SK-N-SH (cell line): ENCODE data around the gene IGF1R. TPM values are rescaled to one million over a fixed set of nuclear protein-coding genes. Genes with fewer than 3 reads are reported as not detected.

Source experiments
- CTCF ChIA-PET: fragments of 300-600, 350-600 bp; formaldehyde crosslinking; extraction: SDS; loops from one replicate; lab custom pipeline; 2021; lab: Yijun Ruan, JAX
- POLR2A ChIA-PET: fragments of 350-600 bp; sonication (Branson Sonifier 250); formaldehyde crosslinking; extraction: SDS; loops from one replicate; lab custom pipeline; 2020; ENCODE audit warnings: antibody characterized with exemption, inconsistent platforms; lab: Yijun Ruan, JAX
- DNase-seq: peaks from one replicate; pipeline ENCODE4 v3.0.0; 2012
- H2AFZ ChIP-seq: fragments of 200-600 bp; sonication (generic); 2 replicates; pipeline ENCODE4 v1.8.1; 2016; ENCODE audit warnings: antibody characterized with exemption, mild to moderate bottlenecking, low read depth
- H3F3A ChIP-seq: fragments of 200-600 bp; sonication (generic); replicated peaks from 2 replicates; pipeline ENCODE3; 2016; ENCODE audit warnings: antibody characterized with exemption, mild to moderate bottlenecking; ENCODE audit not compliant: insufficient read depth
- H3K27ac ChIP-seq, 2 experiments: fragments of 200-500 bp in 1 of 2; fragments of 200-600 bp in 1 of 2; sonication (Bioruptor generic) in 1 of 2; sonication (generic), shearing (Covaris generic) in 1 of 2; 2 replicates each; pipeline versions ENCODE4 v1.5.1 to v1.6.1; 2014 to 2016; ENCODE audit warnings: low read depth in 2 of 2, inconsistent platforms in 1 of 2, low read length in 1 of 2, mild to moderate bottlenecking in 1 of 2, mixed read lengths in 1 of 2
- H3K27me3 ChIP-seq: fragments of 200-600 bp; sonication (generic), shearing (Covaris generic); 2 replicates; pipeline ENCODE4 v1.6.1; 2016; ENCODE audit warnings: mixed run types; ENCODE audit not compliant: insufficient read depth
- H3K36me3 ChIP-seq, 2 experiments: fragments of 200-500 bp in 1 of 2; fragments of 200-600 bp in 1 of 2; sonication (Bioruptor generic) in 1 of 2; sonication (generic) in 1 of 2; replicated peaks in 1 of 2; 2 replicates each; pipeline versions ENCODE3 to v1.5.1; 2014 to 2016; ENCODE audit warnings: low read length in 1 of 2, mild to moderate bottlenecking in 1 of 2; ENCODE audit not compliant: insufficient read depth in 2 of 2, control insufficient read depth in 1 of 2
- H3K4me1 ChIP-seq, 2 experiments: fragments of 200-500 bp in 1 of 2; fragments of 200-600 bp in 1 of 2; sonication (Bioruptor generic) in 1 of 2; sonication (generic), shearing (Covaris generic) in 1 of 2; 2 replicates each; pipeline versions ENCODE4 v1.5.1 to v1.6.1; 2014 to 2016; ENCODE audit warnings: low read depth in 1 of 2, low read length in 1 of 2, mixed run types in 1 of 2; ENCODE audit not compliant: insufficient read depth in 2 of 2, control insufficient read depth in 1 of 2
- H3K4me2 ChIP-seq: fragments of 200-600 bp; sonication (generic), shearing (Covaris generic); 2 replicates; pipeline ENCODE4 v1.6.1; 2017; ENCODE audit warnings: mixed run types
- H3K4me3 ChIP-seq, 2 experiments: fragments of 200-500 bp in 1 of 2; fragments of 200-600 bp in 1 of 2; sonication (Bioruptor generic) in 1 of 2; sonication (generic), shearing (Covaris generic) in 1 of 2; 2 replicates each; pipeline versions ENCODE4 v1.5.1 to v1.8.1; 2014 to 2016; ENCODE audit warnings: low read depth in 2 of 2, inconsistent platforms in 1 of 2, low read length in 1 of 2, mild to moderate bottlenecking in 1 of 2, mixed read lengths in 1 of 2, moderate library complexity in 1 of 2
- H3K79me2 ChIP-seq: fragments of 200-600 bp; sonication (generic); 2 replicates; pipeline ENCODE4 v1.8.1; 2017; ENCODE audit warnings: mild to moderate bottlenecking; ENCODE audit not compliant: insufficient read depth
- H3K9ac ChIP-seq: fragments of 200-600 bp; sonication (generic); 2 replicates; pipeline ENCODE4 v1.6.1; 2017; ENCODE audit warnings: mixed run types
- H3K9me2 ChIP-seq: fragments of 200-600 bp; sonication (generic); 2 replicates; pipeline ENCODE4 v1.6.1; 2017; ENCODE audit warnings: mixed run types
- H3K9me3 ChIP-seq: fragments of 200-600 bp; sonication (generic); 2 replicates; pipeline ENCODE4 v1.6.1; 2017; ENCODE audit warnings: mixed run types, mild to moderate bottlenecking, moderate library complexity
- H4K20me1 ChIP-seq: fragments of 200-600 bp; sonication (generic); 2 replicates; pipeline ENCODE4 v1.6.1; 2017; ENCODE audit warnings: mild to moderate bottlenecking, mixed run types; ENCODE audit not compliant: insufficient read depth
- EP300 ChIP-seq, 2 experiments: IDR thresholded peaks; 2 replicates each; pipeline versions ENCODE4 v1.4.0 to v1.6.1; 2012; ENCODE audit warnings: borderline replicate concordance in 1 of 2, low read depth in 1 of 2, low read length in 1 of 2
- EZH2phosphoT487 ChIP-seq: fragments of 200-600 bp; sonication (generic); IDR thresholded peaks from 2 replicates; pipeline ENCODE4 v1.6.1; 2017; ENCODE audit warnings: low read depth, mixed run types, mild to moderate bottlenecking, antibody characterized with exemption, moderate library complexity, borderline replicate concordance
- FOXJ3 ChIP-seq: sonication (generic); formaldehyde crosslinking; IDR thresholded peaks from 2 replicates; pipeline ENCODE4 v1.5.1; 2020; ENCODE audit warnings: mild to moderate bottlenecking, missing genetic modification reagents
- FOXM1 ChIP-seq: IDR thresholded peaks from 2 replicates; pipeline ENCODE4 v1.4.0; 2012; ENCODE audit warnings: low read depth, mild to moderate bottlenecking
- MEF2A ChIP-seq: IDR thresholded peaks from 2 replicates; pipeline ENCODE4 v1.4.0; 2012; ENCODE audit warnings: low read depth, borderline replicate concordance
- MXI1 ChIP-seq: IDR thresholded peaks from 2 replicates; pipeline ENCODE4 v1.6.1; 2012; ENCODE audit warnings: mild to moderate bottlenecking, low read depth, low read length, improper control_type of control experiment
- NFIC ChIP-seq: IDR thresholded peaks from 2 replicates; pipeline ENCODE4 v1.4.0; 2012; ENCODE audit warnings: borderline replicate concordance
- RAD21 ChIP-seq: IDR thresholded peaks from 2 replicates; pipeline ENCODE4 v1.6.1; 2012; ENCODE audit warnings: mild to moderate bottlenecking, low read length
- RCOR1 ChIP-seq: fragments of 150-350 bp; IDR thresholded peaks from 2 replicates; pipeline ENCODE4 v1.6.1; 2017; ENCODE audit warnings: antibody characterized with exemption, low read length
- RXRA ChIP-seq: IDR thresholded peaks from 2 replicates; pipeline ENCODE4 v1.4.0; 2012; ENCODE audit warnings: low read depth, mild to moderate bottlenecking, borderline replicate concordance
- SIN3A ChIP-seq: IDR thresholded peaks from 2 replicates; pipeline ENCODE4 v1.6.1; 2012; ENCODE audit warnings: low read depth, mild to moderate bottlenecking, low read length, moderate library complexity, borderline replicate concordance
- TAF1 ChIP-seq: IDR thresholded peaks from 2 replicates; pipeline ENCODE4 v1.6.1; 2012; ENCODE audit warnings: low read depth, mild to moderate bottlenecking, low read length, moderate library complexity, borderline replicate concordance
- WGBS: methylation state at CpG from one replicate; pipeline ENCODE4 v1.1.6; 2017; ENCODE audit warnings: low lambda C conversion rate; 5-methylcytosine and 5-hydroxymethylcytosine counted together
- polyA plus RNA-seq, 3 experiments: library from polyadenylated mRNA; depleted of rRNA; stranded (reverse); fragments of >200 nt; gene quantifications; 2 replicates each; pipeline ENCODE4 v1.2.3, GENCODE V29; 2012
- TF ChIP-seq, protein P1 (sequence below): IDR thresholded peaks from 2 replicates; pipeline ENCODE4 v1.4.0; 2012; ENCODE audit warnings: low read depth
- TF ChIP-seq, protein P2 (sequence below): fragments of 200-600 bp; sonication (generic); IDR thresholded peaks from 2 replicates; pipeline ENCODE4 v1.6.1; 2017; ENCODE audit warnings: antibody characterized with exemption, mild to moderate bottlenecking, moderate library complexity
- TF ChIP-seq, protein P3 (sequence below): IDR thresholded peaks from 2 replicates; pipeline ENCODE4 v1.4.0; 2012; ENCODE audit warnings: low read depth, borderline replicate concordance
- TF ChIP-seq, protein P4 (sequence below): IDR thresholded peaks from 2 replicates; pipeline ENCODE4; 2012
- TF ChIP-seq, protein P5 (sequence below): IDR thresholded peaks from 2 replicates; pipeline ENCODE4 v1.4.0; 2012; ENCODE audit warnings: low read depth, borderline replicate concordance
- TF ChIP-seq, protein P6 (sequence below): fragments of 150-350 bp; IDR thresholded peaks from 2 replicates; pipeline ENCODE4 v1.6.1; 2017; ENCODE audit warnings: antibody characterized with exemption, low read length, low read depth, borderline replicate concordance

IGF1R gene
- polyA plus RNA-seq, 1 of the 3 experiments (the other 2 are of a cell fraction), result 9.5 TPM

DNA sequence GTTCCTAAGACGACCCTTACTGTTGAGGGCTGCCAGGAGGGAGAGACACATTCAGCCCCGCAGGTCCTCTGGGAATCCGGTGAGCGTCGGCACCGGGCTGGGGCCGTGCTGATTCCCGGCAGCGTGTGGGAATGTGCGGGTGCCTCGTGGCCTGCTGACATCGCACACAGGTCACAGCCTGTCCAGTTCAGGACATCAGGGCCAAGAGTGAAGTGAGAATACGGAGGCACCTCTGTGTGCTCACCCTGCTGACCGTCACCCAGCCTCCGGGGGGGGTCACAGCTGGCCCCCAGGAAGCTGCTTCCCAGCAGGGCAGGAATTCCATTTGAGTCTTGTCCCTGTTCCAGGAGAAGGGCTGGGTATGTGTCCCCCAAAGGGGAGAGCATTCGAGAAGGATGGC is 305.6 kb downstream of the IGF1R start (continued):
- TF ChIP-seq EP300 (IDR thresholded peaks at IDR 0.05; ENCODE audit: borderline replicate concordance in 1 of 2, low read depth in 1 of 2, low read length in 1 of 2) (no peak), RXRA (no peak), MEF2A (no peak), FOXM1 (no peak), SIN3A (no peak), EZH2phosphoT487 (no peak), TAF1 (no peak)
- TF ChIP-seq, protein P1, sequence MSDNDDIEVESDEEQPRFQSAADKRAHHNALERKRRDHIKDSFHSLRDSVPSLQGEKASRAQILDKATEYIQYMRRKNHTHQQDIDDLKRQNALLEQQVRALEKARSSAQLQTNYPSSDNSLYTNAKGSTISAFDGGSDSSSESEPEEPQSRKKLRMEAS, result no peak
- TF ChIP-seq, protein P2, sequence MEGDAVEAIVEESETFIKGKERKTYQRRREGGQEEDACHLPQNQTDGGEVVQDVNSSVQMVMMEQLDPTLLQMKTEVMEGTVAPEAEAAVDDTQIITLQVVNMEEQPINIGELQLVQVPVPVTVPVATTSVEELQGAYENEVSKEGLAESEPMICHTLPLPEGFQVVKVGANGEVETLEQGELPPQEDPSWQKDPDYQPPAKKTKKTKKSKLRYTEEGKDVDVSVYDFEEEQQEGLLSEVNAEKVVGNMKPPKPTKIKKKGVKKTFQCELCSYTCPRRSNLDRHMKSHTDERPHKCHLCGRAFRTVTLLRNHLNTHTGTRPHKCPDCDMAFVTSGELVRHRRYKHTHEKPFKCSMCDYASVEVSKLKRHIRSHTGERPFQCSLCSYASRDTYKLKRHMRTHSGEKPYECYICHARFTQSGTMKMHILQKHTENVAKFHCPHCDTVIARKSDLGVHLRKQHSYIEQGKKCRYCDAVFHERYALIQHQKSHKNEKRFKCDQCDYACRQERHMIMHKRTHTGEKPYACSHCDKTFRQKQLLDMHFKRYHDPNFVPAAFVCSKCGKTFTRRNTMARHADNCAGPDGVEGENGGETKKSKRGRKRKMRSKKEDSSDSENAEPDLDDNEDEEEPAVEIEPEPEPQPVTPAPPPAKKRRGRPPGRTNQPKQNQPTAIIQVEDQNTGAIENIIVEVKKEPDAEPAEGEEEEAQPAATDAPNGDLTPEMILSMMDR, result no peak

DNA sequence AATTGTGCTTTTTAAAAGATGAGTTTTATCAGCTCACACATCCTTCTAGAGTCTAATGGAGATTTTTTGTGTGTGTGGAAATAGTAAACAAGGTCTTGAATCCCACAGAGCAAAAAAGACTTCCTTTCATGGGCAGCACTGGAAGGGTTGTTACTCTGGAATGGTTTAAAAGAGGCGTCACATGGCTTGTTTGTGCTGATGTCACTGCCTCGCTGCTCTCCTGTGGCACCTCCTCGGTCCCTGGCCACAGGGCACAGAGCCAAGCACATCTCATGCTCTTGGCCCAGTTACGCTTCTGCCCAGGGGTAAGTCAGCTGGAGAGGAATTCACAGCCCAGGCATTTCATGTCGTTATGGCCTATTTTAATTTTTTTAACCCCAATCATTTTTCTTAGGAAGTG is 306.1 kb downstream of the IGF1R start:
- no peak overlapping the region for H3K4me3 ChIP-seq
- H3K9me3 ChIP-seq, result no peaks in the 10 kb centered on the region
- no peaks in the 10 kb centered on the region for H3K79me2 ChIP-seq
- DNase-seq, result peak; percentile 72
- H4K20me1 ChIP-seq, result no peaks in the 10 kb centered on the region
- no peak overlapping the region for H2AFZ ChIP-seq
- TF ChIP-seq MXI1, result 0 out of 2 replicates have a peak, but pooled peaks have one; percentile 40
- TF ChIP-seq, protein P3, sequence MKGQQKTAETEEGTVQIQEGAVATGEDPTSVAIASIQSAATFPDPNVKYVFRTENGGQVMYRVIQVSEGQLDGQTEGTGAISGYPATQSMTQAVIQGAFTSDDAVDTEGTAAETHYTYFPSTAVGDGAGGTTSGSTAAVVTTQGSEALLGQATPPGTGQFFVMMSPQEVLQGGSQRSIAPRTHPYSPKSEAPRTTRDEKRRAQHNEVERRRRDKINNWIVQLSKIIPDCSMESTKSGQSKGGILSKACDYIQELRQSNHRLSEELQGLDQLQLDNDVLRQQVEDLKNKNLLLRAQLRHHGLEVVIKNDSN, result peak; percentile 8; the same call in 1 of the 2 replicates
- TF ChIP-seq NFIC, result peak; percentile 48; the same call in 1 of the 2 replicates
- no peak for TF ChIP-seq RAD21
- CTCF ChIA-PET, result no interaction called here
- POLR2A ChIA-PET, result no interaction called here
- no peaks in the 10 kb centered on the region for H3F3A ChIP-seq
- H3K9ac ChIP-seq, result no peak overlapping the region
- no peak overlapping the region for H3K4me2 ChIP-seq
- no peaks in the 10 kb centered on the region for H3K9me2 ChIP-seq
- WGBS, result 66% methylated on average over 5 of the region's 5 CpGs
- peaks cover 0 to 15% of the 10 kb centered on the region in 2 experiments; a peak in 1 of 4 replicates for H3K4me1 ChIP-seq
- no peaks in the 10 kb centered on the region for H3K27me3 ChIP-seq
- H3K36me3 ChIP-seq, result peaks cover 0 to 37% of the 10 kb centered on the region in 2 experiments
- H3K27ac ChIP-seq, result no peak overlapping the region; a peak in 1 of 4 replicates

DNA sequence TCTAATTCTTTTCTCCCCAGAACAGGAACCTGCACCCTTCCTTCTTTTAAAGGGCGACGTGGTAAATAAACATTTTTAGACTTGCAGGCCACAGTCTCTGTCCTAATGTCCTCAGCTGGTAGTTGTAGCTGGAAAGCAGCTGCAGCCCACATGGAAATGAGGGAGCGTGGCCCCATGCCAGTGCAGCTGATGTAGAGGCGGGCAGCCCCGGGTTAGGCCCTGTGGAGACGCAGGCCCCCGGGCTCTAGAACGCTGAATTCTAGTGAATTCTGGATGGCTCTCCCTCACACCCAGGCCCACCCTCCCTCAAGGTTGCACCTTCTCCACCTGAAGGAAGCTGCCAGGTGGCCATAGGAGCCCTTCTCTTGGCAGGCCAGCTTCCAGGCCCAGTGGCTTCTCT is 307.0 kb downstream of the IGF1R start:
- Histone ChIP-seq H3K9me3 (no peaks in the 10 kb centered on the region), H2AFZ (no peak overlapping the region), H3K27ac (no peak overlapping the region), H3K9me2 (no peaks in the 10 kb centered on the region), H3K79me2 (no peaks in the 10 kb centered on the region), H3K9ac (no peak overlapping the region), H3K4me2 (no peak overlapping the region), H3K4me3 (no peak overlapping the region), H3K27me3 (no peaks in the 10 kb centered on the region), H3F3A (no peaks in the 10 kb centered on the region), H3K36me3 (peaks cover 5 to 37% of the 10 kb centered on the region in 2 experiments), H4K20me1 (no peaks in the 10 kb centered on the region), H3K4me1 (peaks cover 0 to 15% of the 10 kb centered on the region in 2 experiments; a peak in 1 of 4 replicates)
- POLR2A ChIA-PET, result no interaction called here
- WGBS, result 100% methylated on average over 8 of the region's 8 CpGs
- CTCF ChIA-PET, result no interaction called here
- TF ChIP-seq RCOR1 (no peak), EP300 (IDR thresholded peaks at IDR 0.05; ENCODE audit: borderline replicate concordance in 1 of 2, low read depth in 1 of 2, low read length in 1 of 2) (no peak), RXRA (no peak), MEF2A (no peak), RAD21 (no peak), FOXJ3 (CRISPR knock-in tag) (no peak)
- TF ChIP-seq, protein P4, sequence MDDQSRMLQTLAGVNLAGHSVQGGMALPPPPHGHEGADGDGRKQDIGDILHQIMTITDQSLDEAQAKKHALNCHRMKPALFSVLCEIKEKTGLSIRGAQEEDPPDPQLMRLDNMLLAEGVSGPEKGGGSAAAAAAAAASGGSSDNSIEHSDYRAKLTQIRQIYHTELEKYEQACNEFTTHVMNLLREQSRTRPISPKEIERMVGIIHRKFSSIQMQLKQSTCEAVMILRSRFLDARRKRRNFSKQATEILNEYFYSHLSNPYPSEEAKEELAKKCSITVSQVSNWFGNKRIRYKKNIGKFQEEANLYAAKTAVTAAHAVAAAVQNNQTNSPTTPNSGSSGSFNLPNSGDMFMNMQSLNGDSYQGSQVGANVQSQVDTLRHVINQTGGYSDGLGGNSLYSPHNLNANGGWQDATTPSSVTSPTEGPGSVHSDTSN, result no peak
- TF ChIP-seq, protein P5, sequence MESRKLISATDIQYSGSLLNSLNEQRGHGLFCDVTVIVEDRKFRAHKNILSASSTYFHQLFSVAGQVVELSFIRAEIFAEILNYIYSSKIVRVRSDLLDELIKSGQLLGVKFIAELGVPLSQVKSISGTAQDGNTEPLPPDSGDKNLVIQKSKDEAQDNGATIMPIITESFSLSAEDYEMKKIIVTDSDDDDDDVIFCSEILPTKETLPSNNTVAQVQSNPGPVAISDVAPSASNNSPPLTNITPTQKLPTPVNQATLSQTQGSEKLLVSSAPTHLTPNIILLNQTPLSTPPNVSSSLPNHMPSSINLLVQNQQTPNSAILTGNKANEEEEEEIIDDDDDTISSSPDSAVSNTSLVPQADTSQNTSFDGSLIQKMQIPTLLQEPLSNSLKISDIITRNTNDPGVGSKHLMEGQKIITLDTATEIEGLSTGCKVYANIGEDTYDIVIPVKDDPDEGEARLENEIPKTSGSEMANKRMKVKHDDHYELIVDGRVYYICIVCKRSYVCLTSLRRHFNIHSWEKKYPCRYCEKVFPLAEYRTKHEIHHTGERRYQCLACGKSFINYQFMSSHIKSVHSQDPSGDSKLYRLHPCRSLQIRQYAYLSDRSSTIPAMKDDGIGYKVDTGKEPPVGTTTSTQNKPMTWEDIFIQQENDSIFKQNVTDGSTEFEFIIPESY, result no peak
- TF ChIP-seq, protein P6, sequence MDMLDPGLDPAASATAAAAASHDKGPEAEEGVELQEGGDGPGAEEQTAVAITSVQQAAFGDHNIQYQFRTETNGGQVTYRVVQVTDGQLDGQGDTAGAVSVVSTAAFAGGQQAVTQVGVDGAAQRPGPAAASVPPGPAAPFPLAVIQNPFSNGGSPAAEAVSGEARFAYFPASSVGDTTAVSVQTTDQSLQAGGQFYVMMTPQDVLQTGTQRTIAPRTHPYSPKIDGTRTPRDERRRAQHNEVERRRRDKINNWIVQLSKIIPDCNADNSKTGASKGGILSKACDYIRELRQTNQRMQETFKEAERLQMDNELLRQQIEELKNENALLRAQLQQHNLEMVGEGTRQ, result no peak
- no peak for DNase-seq
